GM10847 (cell line): Measurements from ENCODE around the gene DNAH7.

Experiments used
- POLR2A ChIP-seq: IDR thresholded peaks from 2 replicates; pipeline ENCODE4 v1.6.1; 2011; ENCODE audit not compliant: insufficient read length; ENCODE audit errors: extremely low read depth

Gene DNAH7

GRCh38 chr2:195709901-195710806 is 358.5 kb downstream of the DNAH7 start:
- no peak for TF ChIP-seq POLR2A

GRCh38 chr2:195706161-195706900 is 362.3 kb downstream of the DNAH7 start:
- no peak for TF ChIP-seq POLR2A

- TF ChIP-seq POLR2A = no peak
These were observed 368.2 kb downstream of the DNAH7 start for GRCh38 chr2:195700480-195700879.

GRCh38 chr2:195697681-195698220 is 370.9 kb downstream of the DNAH7 start:
- TF ChIP-seq POLR2A = no peak

GRCh38 chr2:195696012-195696411 is 372.6 kb downstream of the DNAH7 start:
- TF ChIP-seq POLR2A = no peak

- TF ChIP-seq POLR2A = no peak
These were observed 373.5 kb downstream of the DNAH7 start for GRCh38 chr2:195695002-195695631.

- TF ChIP-seq POLR2A = no peak
These were observed 374.1 kb downstream of the DNAH7 start for GRCh38 chr2:195694553-195694952.
